Common myeloid progenitor, CD34-positive (primary cell): ENCODE measurements around the gene CEP68. TPM values are rescaled to one million over a fixed set of nuclear protein-coding genes. Genes with fewer than 3 reads are reported as not detected.

Experiments
- CTCF ChIA-PET: fragments of 350-600 bp; sonication (Branson Sonifier 250); formaldehyde crosslinking; loops from one replicate; lab custom pipeline; 2021; ENCODE audit warnings: antibody characterized with exemption; lab: Charles Lee
- POLR2A ChIA-PET: fragments of 350-600 bp; sonication (Branson Sonifier 250); formaldehyde crosslinking; loops from one replicate; lab custom pipeline; 2021; ENCODE audit warnings: antibody characterized with exemption; lab: Charles Lee
- DNase-seq, 3 donors: peaks; one replicate each; pipeline versions ENCODE4 v3.0.0 to v3.0.0-alpha.2; 2013
- H3K27ac ChIP-seq, 2 experiments: 1 replicate in 1 of 2; 2 replicates in 1 of 2; pipeline ENCODE4 v1.7.0; 2013; ENCODE audit warnings: inconsistent platforms in 2 of 2, low read length in 2 of 2, mild to moderate bottlenecking in 2 of 2, low read depth in 1 of 2, moderate library complexity in 1 of 2; ENCODE audit not compliant: severe bottlenecking in 2 of 2, insufficient read depth in 1 of 2, poor library complexity in 1 of 2
- H3K27me3 ChIP-seq, 5 experiments: replicated peaks in 2 of 5; 1 replicate in 3 of 5; 2 replicates in 2 of 5; pipeline versions ENCODE4 v1.6.1 to v1.7.0; 2013; ENCODE audit warnings: low read length in 4 of 5, mild to moderate bottlenecking in 2 of 5, moderate library complexity in 2 of 5, inconsistent platforms in 1 of 5; ENCODE audit not compliant: insufficient read depth in 5 of 5, control insufficient read depth in 4 of 5
- H3K36me3 ChIP-seq, 4 experiments: 1 replicate in 2 of 4; 2 replicates in 2 of 4; pipeline versions ENCODE4 v1.6.1 to v1.7.0; 2013; ENCODE audit warnings: low read length in 3 of 4, control low read depth in 1 of 4, mild to moderate bottlenecking in 1 of 4; ENCODE audit not compliant: control insufficient read depth in 4 of 4, insufficient read depth in 4 of 4
- H3K4me1 ChIP-seq, 4 experiments: 1 replicate in 3 of 4; 2 replicates in 1 of 4; pipeline versions ENCODE4 v1.6.1 to v1.7.1; 2013; ENCODE audit warnings: low read length in 3 of 4, mild to moderate bottlenecking in 3 of 4, control low read depth in 1 of 4, inconsistent platforms in 1 of 4, moderate library complexity in 1 of 4; ENCODE audit not compliant: control insufficient read depth in 4 of 4, insufficient read depth in 4 of 4; ENCODE audit errors: control extremely low read depth in 1 of 4
- H3K4me3 ChIP-seq, 7 experiments: 1 replicate in 4 of 7; 2 replicates in 3 of 7; pipeline versions ENCODE4 v1.5.1 to v1.7.0; 2013; ENCODE audit warnings: mild to moderate bottlenecking in 7 of 7, low read length in 6 of 7, moderate library complexity in 6 of 7, inconsistent platforms in 2 of 7, low read depth in 2 of 7, control low read depth in 1 of 7; ENCODE audit not compliant: insufficient read depth in 4 of 7, control insufficient read depth in 1 of 7; ENCODE audit errors: extremely low read depth in 1 of 7
- H3K9me3 ChIP-seq, 5 experiments: 1 replicate in 4 of 5; 2 replicates in 1 of 5; pipeline versions ENCODE4 v1.6.1 to v1.7.1; 2013; ENCODE audit warnings: low read length in 4 of 5, mild to moderate bottlenecking in 2 of 5, inconsistent platforms in 1 of 5, low read depth in 1 of 5, moderate library complexity in 1 of 5; ENCODE audit not compliant: control insufficient read depth in 4 of 5, insufficient read depth in 2 of 5; ENCODE audit errors: control extremely low read depth in 1 of 5
- WGBS: methylation state at CpG from one replicate; pipeline ENCODE4 v1.1.5; 2013; ENCODE audit not compliant: insufficient coverage; 5-methylcytosine and 5-hydroxymethylcytosine counted together
- polyA plus RNA-seq: library from polyadenylated mRNA; unstranded; fragments of 120-200 nt; gene quantifications from one replicate; pipeline ENCODE4 v1.2.1, GENCODE V29; 2013

The CEP68 gene, protein sequence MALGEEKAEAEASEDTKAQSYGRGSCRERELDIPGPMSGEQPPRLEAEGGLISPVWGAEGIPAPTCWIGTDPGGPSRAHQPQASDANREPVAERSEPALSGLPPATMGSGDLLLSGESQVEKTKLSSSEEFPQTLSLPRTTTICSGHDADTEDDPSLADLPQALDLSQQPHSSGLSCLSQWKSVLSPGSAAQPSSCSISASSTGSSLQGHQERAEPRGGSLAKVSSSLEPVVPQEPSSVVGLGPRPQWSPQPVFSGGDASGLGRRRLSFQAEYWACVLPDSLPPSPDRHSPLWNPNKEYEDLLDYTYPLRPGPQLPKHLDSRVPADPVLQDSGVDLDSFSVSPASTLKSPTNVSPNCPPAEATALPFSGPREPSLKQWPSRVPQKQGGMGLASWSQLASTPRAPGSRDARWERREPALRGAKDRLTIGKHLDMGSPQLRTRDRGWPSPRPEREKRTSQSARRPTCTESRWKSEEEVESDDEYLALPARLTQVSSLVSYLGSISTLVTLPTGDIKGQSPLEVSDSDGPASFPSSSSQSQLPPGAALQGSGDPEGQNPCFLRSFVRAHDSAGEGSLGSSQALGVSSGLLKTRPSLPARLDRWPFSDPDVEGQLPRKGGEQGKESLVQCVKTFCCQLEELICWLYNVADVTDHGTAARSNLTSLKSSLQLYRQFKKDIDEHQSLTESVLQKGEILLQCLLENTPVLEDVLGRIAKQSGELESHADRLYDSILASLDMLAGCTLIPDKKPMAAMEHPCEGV
- polyA plus RNA-seq, result 26.2 TPM

DNA sequence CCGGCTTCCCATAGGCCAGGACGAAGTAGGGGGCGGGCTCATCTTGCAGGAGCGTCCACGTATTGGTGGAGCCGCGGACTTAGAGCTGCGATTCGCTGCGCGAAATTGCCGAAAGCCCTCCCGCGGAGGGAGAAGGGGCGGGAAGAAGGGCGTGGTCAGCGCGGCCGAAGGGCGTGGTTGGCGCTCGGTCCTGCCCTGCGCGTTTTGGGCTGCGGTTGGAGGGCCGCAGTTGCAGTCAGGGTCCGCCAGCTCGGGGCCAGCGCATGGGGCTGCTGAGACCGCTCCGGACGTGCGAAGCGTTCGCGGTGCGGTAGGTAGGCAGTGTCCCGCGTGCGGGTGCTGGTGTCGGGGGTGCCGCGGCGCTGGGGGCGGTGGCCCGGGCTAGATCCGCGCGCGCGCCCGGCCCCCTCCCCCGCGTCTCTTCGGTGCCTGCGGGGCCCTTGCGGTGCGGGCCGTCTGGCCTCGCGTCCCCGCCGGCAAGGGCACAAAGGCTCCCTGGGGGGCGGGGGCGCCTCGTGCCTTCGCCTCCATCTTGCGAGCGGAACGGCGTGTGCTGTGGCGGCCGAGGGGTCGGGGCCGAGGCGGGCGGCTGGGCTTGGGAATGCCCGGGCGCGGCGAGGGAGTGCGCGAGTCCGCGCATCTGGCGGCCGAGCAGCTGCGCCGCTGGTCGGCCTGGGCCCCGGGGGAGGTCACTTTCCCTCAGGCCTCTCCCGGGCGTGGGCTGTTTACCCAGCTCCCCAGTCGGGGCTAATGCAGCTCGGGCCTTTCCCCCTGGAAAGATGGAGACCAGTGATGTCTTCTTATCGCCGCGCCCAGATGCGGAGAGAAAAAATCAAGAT is at the start of gene CEP68:
CEP68 (plus strand) TSS at position 202 of the 839 bp plus-strand sequence. CDS start 13,029 bp downstream, outside the sequence.
- under 1% methylated on average over 78 of the region's 99 CpGs for WGBS
- POLR2A ChIA-PET, result interaction anchor here (1.0 to 3.5 kb wide), 4 partner anchors 25 to 152 kb away, joined by 3 to 11 read pairs (median 4); partner anchors contain the start of gene RAB1A
- Histone ChIP-seq H3K4me3 (peak within 1 kb of the TSS; percentile 75 to 92 (median 83)), H3K9me3 (no peaks in the 10 kb centered on the region), H3K27ac (peak within 1 kb of the TSS in 1 of 2 experiments; percentile 75), H3K36me3 (peaks cover 0 to 4% (median 0%) of the 10 kb centered on the region in 4 experiments), H3K4me1 (peaks cover 30 to 72% (median 68%) of the 10 kb centered on the region in 4 experiments), H3K27me3 (no peaks in the 10 kb centered on the region)
- CTCF ChIA-PET, result interaction anchor here (1.1 to 10.7 kb wide), 7 partner anchors 9 to 114 kb away, joined by 3 to 131 read pairs (median 14); partner anchors contain the start of gene RAB1A
- peak; percentile 97 to 99 (median 98) for DNase-seq

- peaks cover 12 to 51% (median 25%) of the 10 kb centered on the region in 4 experiments for H3K36me3 ChIP-seq
- no peak for DNase-seq
- POLR2A ChIA-PET, result no interaction called here
These were observed 42.4 kb upstream of the CEP68 start for GRCh38 chr2:65013776-65014175.

GRCh38 chr2:65015731-65016130 is 40.5 kb upstream of the CEP68 start:
- peaks cover 9 to 59% (median 27%) of the 10 kb centered on the region in 4 experiments for H3K36me3 ChIP-seq
- H3K27me3 ChIP-seq, result no peaks in the 10 kb centered on the region
- peaks cover 18 to 40% (median 37%) of the 10 kb centered on the region in 4 experiments for H3K4me1 ChIP-seq
- H3K9me3 ChIP-seq, result no peaks in the 10 kb centered on the region
- ChIA-PET POLR2A (no interaction called here), CTCF (interaction anchor here (1.1 kb wide), 1 partner anchor 19 kb away, joined by 6 read pairs; no protein-coding TSS in a partner anchor)
- no peak overlapping the region for H3K27ac ChIP-seq
- 95% methylated on average over 4 of the region's 5 CpGs for WGBS
- no peak for DNase-seq
- no peak overlapping the region for H3K4me3 ChIP-seq

More at GRCh38 chr2:65013776-65014175, 42.4 kb upstream of the CEP68 start:
- Histone ChIP-seq H3K27ac (no peak overlapping the region), H3K27me3 (no peaks in the 10 kb centered on the region), H3K4me1 (peaks cover 15 to 29% (median 26%) of the 10 kb centered on the region in 4 experiments), H3K9me3 (no peaks in the 10 kb centered on the region), H3K4me3 (no peak overlapping the region)
- CTCF ChIA-PET, result no interaction called here
- WGBS, result no CpG with 5 or more reads among the region's 1 CpG

GRCh38 chr2:65016789-65017188 is 39.4 kb upstream of the CEP68 start:
- peak overlapping the region in 2 of 7 experiments; percentile 7 to 53 for H3K4me3 ChIP-seq
- POLR2A ChIA-PET, result interaction anchor here (3.0 kb wide), 1 partner anchor 28 kb away, joined by 9 read pairs; the partner anchor contains the start of gene SLC1A4
- CTCF ChIA-PET, result interaction anchor here (1.0 to 7.5 kb wide), 9 partner anchors 15 to 102 kb away, joined by 3 to 76 read pairs (median 6); no protein-coding TSS in a partner anchor
- H3K4me1 ChIP-seq, result peaks cover 18 to 40% (median 37%) of the 10 kb centered on the region in 4 experiments
- no peak for DNase-seq
- H3K27ac ChIP-seq, result no peak overlapping the region
- 98% methylated on average over 6 of the region's 6 CpGs for WGBS
- H3K9me3 ChIP-seq, result no peaks in the 10 kb centered on the region
- H3K27me3 ChIP-seq, result no peaks in the 10 kb centered on the region
- peaks cover 9 to 62% (median 31%) of the 10 kb centered on the region in 4 experiments for H3K36me3 ChIP-seq

GRCh38 chr2:65017335-65017734 is 38.9 kb upstream of the CEP68 start:
- no peaks in the 10 kb centered on the region for H3K27me3 ChIP-seq
- POLR2A ChIA-PET, result interaction anchor here (0.6 to 3.0 kb wide), 3 partner anchors 15 to 73 kb away, joined by 4 to 9 read pairs (median 4); partner anchors contain the start of gene SLC1A4
- H3K4me1 ChIP-seq, result peaks cover 18 to 40% (median 37%) of the 10 kb centered on the region in 4 experiments
- CTCF ChIA-PET, result interaction anchor here (0.6 to 7.5 kb wide), 17 partner anchors 9 to 430 kb away, joined by 3 to 76 read pairs (median 6); no protein-coding TSS in a partner anchor
- no peak overlapping the region for H3K27ac ChIP-seq
- H3K9me3 ChIP-seq, result no peaks in the 10 kb centered on the region
- H3K36me3 ChIP-seq, result peaks cover 10 to 65% (median 32%) of the 10 kb centered on the region in 4 experiments
- peak overlapping the region in 3 of 7 experiments; percentile 7 to 62 (median 53) for H3K4me3 ChIP-seq
- DNase-seq, result peak; percentile 90 to 92 (median 91)
- 0% methylated on average over 1 of the region's 4 CpGs for WGBS

- ChIA-PET POLR2A (interaction anchor here (0.7 to 3.0 kb wide), 3 partner anchors 8 to 29 kb away, joined by 3 to 9 read pairs (median 4); partner anchors contain the start of gene SLC1A4), CTCF (interaction anchor here (0.9 to 7.5 kb wide), 23 partner anchors 8 to 151 kb away, joined by 3 to 76 read pairs (median 5); no protein-coding TSS in a partner anchor)
- H3K4me1 ChIP-seq, result peaks cover 18 to 40% (median 37%) of the 10 kb centered on the region in 4 experiments
- H3K4me3 ChIP-seq, result peak overlapping the region in 3 of 7 experiments; percentile 19 to 62 (median 29)
- peaks cover 9 to 66% (median 32%) of the 10 kb centered on the region in 4 experiments for H3K36me3 ChIP-seq
- no peak overlapping the region for H3K27ac ChIP-seq
- H3K27me3 ChIP-seq, result no peaks in the 10 kb centered on the region
- peak; percentile 80 to 92 (median 92) for DNase-seq
- WGBS, result 26% methylated on average over 12 of the region's 15 CpGs
- no peaks in the 10 kb centered on the region for H3K9me3 ChIP-seq
These were observed 38.1 kb upstream of the CEP68 start for GRCh38 chr2:65018141-65018582.
